NCI-H2196 (cell line): ENCODE measurements around the gene RGS1.

Source experiments
- DNase-seq: peaks from one replicate; lab custom pipeline; 2025; ENCODE audit not compliant: unreplicated experiment; lab: John Stamatoyannopoulos, UW

The RGS1 gene

DNA sequence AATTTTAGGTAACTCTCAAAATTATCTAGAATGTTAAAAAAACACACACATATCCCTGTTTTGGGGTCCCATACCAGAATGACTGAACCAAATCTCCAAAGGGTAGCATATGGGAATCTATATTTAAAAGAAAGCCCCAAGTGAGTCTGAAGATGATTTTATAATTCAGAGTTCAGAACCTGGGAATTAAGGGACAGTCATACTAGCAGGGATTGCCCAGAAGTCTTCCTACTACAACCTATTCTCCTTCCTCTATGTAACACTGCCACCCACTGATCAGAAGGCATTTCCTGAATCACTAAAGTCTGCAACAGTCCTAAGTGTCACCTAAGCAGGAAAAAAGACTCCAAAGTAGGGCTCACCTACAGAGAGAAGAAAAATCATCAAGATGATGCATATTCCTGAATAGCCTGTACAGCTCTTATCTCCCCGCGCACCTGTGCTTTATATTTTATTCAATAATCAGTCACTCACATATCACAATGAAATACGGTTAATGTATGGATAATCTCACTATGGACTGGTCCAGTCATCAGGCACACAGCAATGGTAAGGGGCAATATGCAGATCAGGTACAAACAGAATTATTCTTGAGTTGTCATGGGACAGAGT, 4.9 kb downstream of the RGS1 start:
- DNase-seq, result no peak

DNA sequence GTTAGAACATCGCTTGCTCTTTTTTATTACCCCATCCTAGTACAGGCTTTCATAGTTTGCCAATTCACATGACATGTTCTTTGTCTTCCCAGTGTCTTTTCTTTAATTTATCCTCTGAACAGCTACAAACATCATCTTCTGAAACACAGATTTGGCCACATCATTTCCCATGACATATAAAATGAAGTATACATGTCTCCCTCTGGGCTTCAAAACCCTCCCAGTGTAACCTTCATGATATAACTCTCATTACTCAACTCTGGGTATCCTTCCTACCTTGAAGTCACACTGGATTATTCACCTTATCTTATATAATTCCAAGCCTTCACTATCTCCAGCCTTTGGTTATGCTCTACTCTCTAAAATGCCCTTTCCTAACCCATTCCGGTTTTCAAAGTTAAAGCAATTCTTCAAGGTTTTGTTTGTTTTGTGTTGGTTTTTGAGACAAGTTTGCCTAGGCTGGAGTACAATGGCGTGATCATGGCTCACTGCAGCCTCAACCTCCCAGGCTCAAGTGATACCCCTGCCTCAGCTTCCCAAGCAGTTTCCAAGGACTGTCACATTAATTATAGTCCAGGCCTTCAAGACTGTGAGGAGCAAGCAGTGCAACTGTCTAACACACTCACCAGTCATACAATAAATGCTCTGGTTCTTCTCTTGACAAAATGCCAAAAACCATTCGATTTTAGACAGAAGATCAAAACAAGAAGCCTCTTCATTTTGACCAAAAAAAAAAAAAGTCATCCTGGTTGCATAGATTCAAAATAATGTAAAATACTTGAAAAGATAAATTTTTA, 5.8 kb downstream of the RGS1 start:
- no peak for DNase-seq

DNA sequence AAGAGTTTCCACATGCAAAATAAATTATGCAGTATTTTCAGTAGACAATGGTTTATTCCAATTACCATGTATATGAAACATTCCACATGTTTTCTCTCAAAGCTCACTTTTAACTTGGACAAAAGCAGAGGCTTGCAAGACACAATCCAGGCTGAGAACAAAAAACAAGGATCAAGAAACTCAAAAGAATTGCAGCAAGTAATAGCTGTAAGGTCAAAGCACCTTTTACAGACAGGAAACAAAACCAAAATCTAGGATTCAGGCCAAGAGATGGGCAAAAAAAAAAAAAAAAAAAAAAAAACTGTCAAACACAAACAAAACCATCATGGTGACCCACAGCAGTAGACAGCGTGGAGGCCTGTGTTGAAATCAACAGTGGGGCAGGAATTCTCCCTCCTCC, 9.3 kb downstream of the RGS1 start:
- DNase-seq, result no peak

DNA sequence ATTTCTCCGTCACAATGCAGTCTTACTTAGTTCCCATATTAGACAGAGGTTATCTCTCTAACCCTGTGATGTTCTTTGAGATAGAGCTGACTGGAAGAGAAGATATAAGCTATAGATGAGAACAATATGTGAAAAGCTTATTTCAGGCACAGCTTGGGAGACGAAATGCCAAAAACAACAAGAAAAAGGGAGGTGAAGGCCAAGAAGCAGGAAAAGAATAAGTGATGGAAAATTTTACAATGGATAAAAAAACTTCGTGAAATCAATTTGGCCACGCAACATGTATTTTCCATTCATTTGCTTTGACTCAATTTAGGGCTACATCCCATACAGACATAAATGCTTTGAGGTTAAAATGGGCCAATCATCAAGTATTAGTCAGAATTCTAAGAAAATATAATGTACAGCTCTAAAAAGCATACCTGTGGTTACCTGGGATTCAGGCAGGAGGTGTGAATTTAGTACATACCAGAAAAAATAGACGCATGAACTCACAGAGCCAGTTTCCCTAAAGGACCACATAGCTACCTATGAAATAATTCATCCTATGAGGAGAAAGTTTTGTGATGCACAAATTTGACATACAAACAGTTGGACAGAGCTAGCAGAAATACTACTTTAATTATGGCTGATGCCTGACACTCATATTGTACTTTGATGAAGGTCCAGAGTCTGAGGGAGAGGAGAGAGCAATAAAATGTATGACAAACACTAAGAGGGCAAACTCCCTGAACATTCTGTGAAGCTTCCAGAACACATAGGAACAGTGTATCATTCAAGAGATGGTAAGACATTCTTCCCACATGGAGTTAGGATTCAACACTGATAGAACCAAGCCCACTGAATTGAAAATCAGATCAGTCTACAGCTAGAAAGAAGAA, 12.1 kb downstream of the RGS1 start:
- no peak for DNase-seq

DNA sequence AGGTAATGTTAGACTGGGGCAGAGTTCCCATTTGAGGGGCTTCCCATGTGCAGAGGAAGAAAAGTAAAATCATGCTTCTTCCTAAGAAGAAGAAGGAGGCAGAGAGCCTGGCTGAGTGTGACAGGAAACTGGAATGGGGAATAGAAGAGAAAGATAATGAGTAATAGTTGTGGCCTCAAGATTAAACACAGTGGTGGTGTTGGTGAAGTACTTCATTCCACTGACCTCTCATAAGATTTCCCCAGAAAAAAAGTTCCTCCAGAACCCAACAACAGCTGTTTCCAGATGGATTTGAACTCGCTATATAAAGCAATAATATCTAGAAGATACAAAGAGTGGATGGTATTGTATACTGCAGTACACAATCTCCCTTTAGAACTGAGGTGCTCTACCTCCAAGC, 13.0 kb downstream of the RGS1 start:
- no peak for DNase-seq

- no peak for DNase-seq
These were observed 14.2 kb downstream of the RGS1 start for GRCh38 chr1:192589813-192590212.

DNA sequence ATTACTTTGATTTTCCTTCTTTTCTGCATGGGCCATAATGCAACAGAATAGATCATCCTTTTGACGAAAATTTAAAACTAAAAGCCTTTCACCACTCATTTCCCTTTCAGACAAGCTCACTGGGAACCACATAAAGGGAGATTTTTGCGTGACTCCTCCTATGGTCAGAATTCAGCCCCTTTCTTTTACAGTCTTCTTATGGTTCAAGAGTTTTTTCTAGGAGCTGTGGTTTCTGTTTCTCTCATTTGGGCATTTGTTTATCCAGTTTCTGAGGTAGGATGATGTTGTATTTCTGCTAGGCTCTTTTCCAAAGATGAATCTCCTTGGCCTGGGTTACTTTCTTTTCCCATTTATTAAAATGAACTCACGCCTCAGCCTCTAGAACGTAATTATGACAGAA, 16.9 kb downstream of the RGS1 start:
- DNase-seq, result no peak

DNA sequence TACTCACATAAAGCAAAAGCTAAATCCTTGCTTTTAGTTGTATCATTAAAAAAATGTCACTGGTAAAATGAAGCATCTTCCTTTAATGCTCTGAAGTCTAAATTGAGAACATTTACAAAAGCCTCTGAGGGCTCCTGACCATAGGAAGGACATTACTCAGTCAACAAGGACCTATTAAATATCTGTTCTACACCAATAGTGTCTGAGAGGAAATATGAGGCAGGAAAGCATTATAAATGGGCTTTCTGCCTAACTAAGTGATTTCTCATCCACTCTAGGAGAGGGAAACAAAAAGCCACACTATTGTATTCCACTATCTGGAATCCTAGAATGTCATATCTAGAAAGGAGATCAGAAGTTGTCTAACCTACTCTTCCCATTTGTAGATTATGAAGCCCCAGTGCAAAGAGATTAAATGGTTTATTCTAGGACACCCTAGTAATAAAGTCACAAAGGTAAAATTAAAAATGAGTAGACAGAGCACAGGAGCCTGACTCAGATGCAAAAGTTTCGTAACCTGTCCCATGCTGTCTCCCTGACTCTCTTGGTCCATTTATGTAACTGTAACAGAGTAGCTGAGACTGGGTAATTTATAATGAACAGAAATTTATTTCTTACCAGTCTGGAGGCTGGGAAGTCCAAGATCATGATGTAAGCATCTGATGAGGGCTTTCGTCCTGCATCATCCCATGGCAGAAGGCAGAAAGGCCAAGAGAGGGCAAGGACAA, 17.6 kb downstream of the RGS1 start:
- DNase-seq, result no peak

DNA sequence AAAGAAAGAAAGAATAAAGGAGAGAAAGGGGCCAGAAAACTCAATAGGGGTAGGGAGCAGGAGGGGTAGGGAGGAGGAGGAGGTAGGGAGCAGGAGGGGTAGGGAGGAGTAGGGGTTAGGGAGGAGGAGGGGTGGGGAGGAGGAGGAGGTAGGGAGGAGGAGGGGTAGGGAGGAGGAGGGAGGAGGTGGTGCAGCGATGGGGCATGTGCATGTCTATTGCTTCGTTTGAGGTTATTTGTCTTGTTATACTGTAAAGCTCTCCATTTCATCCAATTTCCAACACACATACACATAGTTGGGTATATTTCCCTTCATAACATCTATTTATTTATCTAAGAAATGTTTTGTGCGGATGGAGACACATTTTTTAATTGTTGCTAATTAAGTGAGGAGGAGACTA, 19.7 kb downstream of the RGS1 start:
- no peak for DNase-seq

- DNase-seq, result no peak
These were observed 23.0 kb downstream of the RGS1 start for GRCh38 chr1:192598589-192598988.

DNA sequence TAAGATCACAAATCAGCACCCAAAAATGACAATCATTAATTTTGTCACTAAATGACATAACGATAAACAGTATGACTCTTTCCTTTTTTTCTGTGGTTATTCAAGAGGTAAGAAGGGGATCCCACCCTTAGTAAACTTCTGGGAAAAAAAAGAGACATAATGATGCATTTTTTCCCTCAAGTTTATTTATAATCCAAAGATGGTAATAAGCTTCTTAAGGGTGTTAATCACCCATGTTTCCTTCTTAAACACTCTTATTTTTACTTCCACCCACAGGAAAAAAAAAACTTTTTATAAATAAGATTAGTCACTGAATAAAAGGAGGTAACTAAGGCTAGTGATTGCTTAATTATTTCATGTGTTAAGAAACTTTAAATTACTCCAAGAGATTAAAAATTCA, 24.7 kb downstream of the RGS1 start:
- no peak for DNase-seq

- no peak for DNase-seq
These were observed 25.6 kb downstream of the RGS1 start for GRCh38 chr1:192601143-192601542.

GRCh38 chr1:192601567-192601966, 26.0 kb downstream of the RGS1 start:
- no peak for DNase-seq

- no peak for DNase-seq
These were observed 27.2 kb downstream of the RGS1 start for GRCh38 chr1:192602757-192603156.

DNA sequence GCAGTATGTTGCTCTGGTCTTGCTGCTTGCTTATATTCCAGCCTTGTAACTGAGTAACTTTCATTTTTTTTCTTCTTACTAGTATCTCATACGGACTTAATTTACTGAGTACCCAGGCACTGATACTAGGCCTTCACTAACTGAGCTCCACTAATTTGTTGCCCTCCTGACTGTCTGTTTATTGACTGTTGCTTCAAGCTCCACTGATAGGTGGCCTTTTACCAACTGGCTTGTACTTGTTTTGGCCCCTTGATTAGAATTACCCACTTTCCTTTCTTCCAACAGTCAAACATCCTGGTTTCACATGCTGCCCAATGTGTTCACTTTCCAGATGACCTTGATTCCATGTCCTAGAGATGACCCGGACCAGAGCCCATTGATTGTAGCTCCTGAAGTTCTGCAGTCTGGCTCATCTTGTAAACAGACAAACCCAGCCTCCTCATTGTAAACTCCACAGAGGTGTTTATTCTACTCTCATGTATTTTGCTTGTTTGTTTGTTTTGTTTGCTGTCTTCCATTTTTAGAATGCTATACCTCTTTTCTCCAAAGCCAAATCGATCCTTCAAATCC, 27.7 kb downstream of the RGS1 start:
- no peak for DNase-seq

GRCh38 chr1:192604979-192605620, 29.5 kb downstream of the RGS1 start:
- no peak for DNase-seq

DNA sequence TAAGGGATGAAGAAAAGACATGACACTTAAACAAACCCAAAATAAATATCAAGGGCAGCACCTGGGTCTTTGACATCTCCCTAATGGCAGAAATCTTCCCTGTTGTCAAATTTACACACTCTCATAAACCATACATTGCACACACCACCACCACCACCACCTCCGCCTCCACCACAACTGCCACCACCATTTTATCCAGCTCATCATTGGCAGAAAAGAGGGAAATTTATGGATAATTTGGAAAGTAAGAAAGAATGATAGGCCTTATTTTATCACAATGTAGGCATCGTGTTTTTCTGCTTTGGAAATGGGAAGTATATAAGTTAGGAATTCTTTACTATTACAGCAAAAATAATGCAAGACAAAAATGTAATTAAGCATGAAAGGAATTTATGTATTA, 33.1 kb downstream of the RGS1 start:
- no peak for DNase-seq

GRCh38 chr1:192609110-192610079, 33.8 kb downstream of the RGS1 start:
- DNase-seq, result no peak
